IMR-90 (cell line): ENCODE data around the gene GPR161. TPM values are rescaled to one million over a fixed set of nuclear protein-coding genes. Genes with fewer than 3 reads are reported as not detected.

Source experiments
- ATAC-seq: fragments of 200-7000 bp; cut with Tn5 transposase; 2 replicates; pipeline ENCODE4 v1.9.1; 2020; ENCODE audit warnings: low read depth, mild to moderate bottlenecking, moderate library complexity
- BruUV-seq: library from RNA; stranded (reverse); fragments of 400-500 nt; replicated peaks from 2 replicates; lab custom pipeline; 2021; lab: Mats Ljungman, UMichigan
- CTCF ChIA-PET: fragments of 300-600 bp; formaldehyde crosslinking; extraction: SDS; loops from one replicate; lab custom pipeline; 2021; ENCODE audit warnings: antibody characterized with exemption; lab: Yijun Ruan, JAX
- POLR2A ChIA-PET: fragments of 300-600 bp; sonication (Branson Sonifier 250); formaldehyde crosslinking; loops from one replicate; lab custom pipeline; 2022; ENCODE audit warnings: antibody characterized with exemption; ENCODE audit not compliant: unreplicated experiment; lab: Charles Lee
- DNase-seq: peaks from one replicate; pipeline ENCODE4 v3.0.0; 2013
- H2AFZ ChIP-seq: replicated peaks from 2 replicates; pipeline ENCODE3; 2013; ENCODE audit warnings: low read length, mild to moderate bottlenecking; ENCODE audit not compliant: poor library complexity
- H2AK5ac ChIP-seq: 2 replicates; pipeline ENCODE4 v1.6.1; 2013; ENCODE audit warnings: low read depth, low read length, inconsistent platforms
- H2AK9ac ChIP-seq: replicated peaks from 2 replicates; pipeline ENCODE3; 2013; ENCODE audit warnings: mild to moderate bottlenecking, low read depth, low read length, moderate library complexity; ENCODE audit not compliant: poor library complexity
- H2BK120ac ChIP-seq: 2 replicates; pipeline ENCODE4 v1.6.1; 2013; ENCODE audit warnings: low read depth, low read length, inconsistent platforms
- H2BK15ac ChIP-seq: 3 replicates; pipeline ENCODE4 v1.6.1; 2013; ENCODE audit warnings: low read depth, low read length, inconsistent platforms
- H2BK20ac ChIP-seq: 2 replicates; pipeline ENCODE4 v1.6.1; 2013; ENCODE audit warnings: low read depth, mild to moderate bottlenecking, inconsistent platforms, low read length, moderate library complexity
- H2BK5ac ChIP-seq: 2 replicates; pipeline ENCODE4 v1.6.1; 2013; ENCODE audit warnings: mild to moderate bottlenecking, low read depth, low read length, inconsistent platforms; ENCODE audit not compliant: poor library complexity, severe bottlenecking
- H3K14ac ChIP-seq: replicated peaks from 2 replicates; pipeline ENCODE4 v1.6.1; 2013; ENCODE audit warnings: low read depth, low read length, inconsistent platforms
- H3K18ac ChIP-seq: 2 replicates; pipeline ENCODE4 v1.6.1; 2013; ENCODE audit warnings: low read depth, low read length, control low read depth
- H3K23ac ChIP-seq: 2 replicates; pipeline ENCODE4 v1.6.1; 2013; ENCODE audit warnings: low read depth, low read length, inconsistent platforms
- H3K27ac ChIP-seq: 2 replicates; pipeline ENCODE4 v1.5.1; 2013; ENCODE audit warnings: mild to moderate bottlenecking, control low read depth, low read length; ENCODE audit not compliant: insufficient read depth
- H3K27me3 ChIP-seq: 2 replicates; pipeline ENCODE4 v1.6.1; 2013; ENCODE audit warnings: low read length; ENCODE audit not compliant: control insufficient read depth, insufficient read depth
- H3K36me3 ChIP-seq: 2 replicates; pipeline ENCODE4 v1.6.1; 2013; ENCODE audit warnings: low read length, mixed read lengths; ENCODE audit not compliant: control insufficient read depth, insufficient read depth
- H3K4ac ChIP-seq: 2 replicates; pipeline ENCODE4 v1.6.1; 2013; ENCODE audit warnings: low read depth, low read length, inconsistent platforms
- H3K4me1 ChIP-seq: 2 replicates; pipeline ENCODE4 v1.6.1; 2013; ENCODE audit warnings: low read length, mixed read lengths; ENCODE audit not compliant: control insufficient read depth, insufficient read depth
- H3K4me2 ChIP-seq: 2 replicates; pipeline ENCODE4 v1.6.1; 2013; ENCODE audit warnings: low read depth, mild to moderate bottlenecking, control low read depth, low read length, moderate library complexity
- H3K4me3 ChIP-seq: 2 replicates; pipeline ENCODE4 v1.5.1; 2013; ENCODE audit warnings: low read depth, mild to moderate bottlenecking, control low read depth, low read length, moderate library complexity; ENCODE audit not compliant: insufficient read depth
- H3K56ac ChIP-seq: 2 replicates; pipeline ENCODE4 v1.6.1; 2013; ENCODE audit warnings: low read length, inconsistent platforms; ENCODE audit not compliant: insufficient read depth; ENCODE audit errors: extremely low read depth
- H3K79me1 ChIP-seq, 2 experiments: 2 replicates each; pipeline ENCODE4 v1.6.1; 2013; ENCODE audit warnings: low read length in 2 of 2, inconsistent platforms in 1 of 2, low read depth in 1 of 2
- H3K9ac ChIP-seq: 2 replicates; pipeline ENCODE4 v1.6.1; 2013; ENCODE audit warnings: low read depth, low read length, control low read depth
- H3K9me1 ChIP-seq: 2 replicates; pipeline ENCODE4 v1.6.1; 2013; ENCODE audit warnings: low read length, inconsistent platforms; ENCODE audit not compliant: insufficient read depth
- H3K9me3 ChIP-seq: 2 replicates; pipeline ENCODE4 v1.6.1; 2013; ENCODE audit warnings: low read length; ENCODE audit not compliant: control insufficient read depth, insufficient read depth
- H4K20me1 ChIP-seq: 2 replicates; pipeline ENCODE4 v1.6.1; 2013; ENCODE audit warnings: low read length, inconsistent platforms; ENCODE audit not compliant: insufficient read depth
- H4K5ac ChIP-seq: 2 replicates; pipeline ENCODE4 v1.6.1; 2013; ENCODE audit warnings: mild to moderate bottlenecking, low read depth, low read length, control low read depth
- H4K8ac ChIP-seq, 2 experiments: 2 replicates each; pipeline ENCODE4 v1.6.1; 2013; ENCODE audit warnings: low read depth in 2 of 2, low read length in 2 of 2, control low read depth in 1 of 2, inconsistent platforms in 1 of 2
- H4K91ac ChIP-seq: 2 replicates; pipeline ENCODE4 v1.6.1; 2013; ENCODE audit warnings: low read depth, low read length, inconsistent platforms; ENCODE audit not compliant: insufficient read depth
- CEBPB ChIP-seq: IDR thresholded peaks from 2 replicates; pipeline ENCODE4 v1.6.1; 2012; ENCODE audit warnings: low read depth, low read length, improper control_type of control experiment
- CHD1 ChIP-seq: IDR thresholded peaks from 2 replicates; pipeline ENCODE4 v1.6.1; 2012; ENCODE audit warnings: low read depth, low read length, improper control_type of control experiment
- CTCF ChIP-seq: conservative IDR thresholded peaks from 2 replicates; pipeline ENCODE4 v1.5.1; 2012; ENCODE audit warnings: mild to moderate bottlenecking, low read depth, low read length, improper control_type of control experiment
- ELK1 ChIP-seq: fragments of 150-350 bp; IDR thresholded peaks from 2 replicates; pipeline ENCODE4 v1.6.1; 2016; ENCODE audit warnings: low read depth, mild to moderate bottlenecking, low read length, moderate library complexity, borderline replicate concordance
- FOS ChIP-seq: fragments of 150-350 bp; IDR thresholded peaks from 2 replicates; pipeline ENCODE4 v1.6.1; 2016; ENCODE audit warnings: low read depth, low read length
- POLR2A ChIP-seq: IDR thresholded peaks from 2 replicates; pipeline ENCODE4 v1.6.1; 2012; ENCODE audit warnings: mild to moderate bottlenecking, low read depth, low read length
- RCOR1 ChIP-seq: IDR thresholded peaks from 2 replicates; pipeline ENCODE4 v1.6.1; 2012; ENCODE audit warnings: mild to moderate bottlenecking, low read length, improper control_type of control experiment; ENCODE audit not compliant: insufficient replicate concordance
- RFX5 ChIP-seq: IDR thresholded peaks from 2 replicates; pipeline ENCODE4 v1.8.0; 2012; ENCODE audit warnings: low read depth, mild to moderate bottlenecking, low read length, moderate library complexity
- WGBS, 2 experiments: methylation state at CpG; one replicate each; pipeline versions ENCODE4 v1.1.5 to v1.1.7; 2013; ENCODE audit warnings: missing lambda C conversion rate in 2 of 2; ENCODE audit not compliant: insufficient read length in 1 of 2; ENCODE audit errors: extremely low coverage in 2 of 2; 5-methylcytosine and 5-hydroxymethylcytosine counted together
- dilution Hi-C: fragments of 300-500 bp; cut with HindIII; formaldehyde crosslinking; loops from one replicate; pipeline ENCODE4 v1.14.3; 2018; ENCODE audit warnings: low sequenced_read_pairs; ENCODE audit not compliant: unreplicated experiment
- in situ Hi-C: fragments of 300-500 bp; cut with MboI; formaldehyde crosslinking; loops from 3 replicates; pipeline ENCODE4 v1.14.3; 2019; ENCODE audit warnings: low sequenced_read_pairs, inconsistent platforms, mixed read lengths
- intact Hi-C: fragments of 100-400 bp; cut with micrococcal nuclease; formaldehyde crosslinking; loops from 2 replicates; pipeline ENCODE4 v1.10.0; 2022
- polyA plus RNA-seq, 3 experiments: library from polyadenylated mRNA; depleted of rRNA; stranded (reverse); fragments of >200 nt; gene quantifications; 2 replicates each; pipeline ENCODE4 v1.2.3, GENCODE V29; 2012; ENCODE audit warnings: low replicate concordance in 1 of 3
- total RNA-seq: library from RNA; depleted of rRNA; stranded (reverse); fragments of >200 nt; gene quantifications from 2 replicates; pipeline ENCODE4 v1.2.3, GENCODE V29; 2012

The GPR161 gene
- total and polyA plus RNA-seq, 2 of the 4 experiments (the other 2 are of a cell fraction): 12.5 to 13.3 TPM

GRCh38 chr1:168057921-168058320 lies 78.8 kb downstream of the GPR161 start:
- Histone ChIP-seq H3K9me1 (no peaks in the 10 kb centered on the region), H3K36me3 (0 out of 2 replicates have a peak, but pooled peaks cover 2% of the 10 kb centered on the region), H3K27me3 (no peaks in the 10 kb centered on the region), H3K27ac (no peak overlapping the region), H3K79me1 (peaks cover 12 to 20% of the 10 kb centered on the region in 2 experiments; a peak in 3 of 4 replicates), H2BK120ac (no peak overlapping the region), H4K20me1 (no peaks in the 10 kb centered on the region), H2AK5ac (no peak overlapping the region), H3K9me3 (no peaks in the 10 kb centered on the region), H4K91ac (no peak overlapping the region), H2AK9ac (no peak overlapping the region), H4K8ac (no peak overlapping the region), H2BK5ac (no peak overlapping the region), H2BK15ac (no peak overlapping the region), H3K23ac (no peak overlapping the region), H3K4me2 (no peak overlapping the region), H3K56ac (no peak overlapping the region), H3K4me3 (no peak overlapping the region), H3K9ac (no peak overlapping the region), H3K18ac (no peak overlapping the region), H3K14ac (no peak overlapping the region), H3K4ac (no peak overlapping the region), H2AFZ (no peak overlapping the region), H3K4me1 (no peaks in the 10 kb centered on the region), H4K5ac (no peak overlapping the region), H2BK20ac (no peak overlapping the region)
- in situ Hi-C loops (no loop called here), intact Hi-C loops (loop anchor here (10.0 kb wide), 1 partner anchor 53 kb away; no protein-coding TSS in a partner anchor), dilution Hi-C loops (no loop called here)
- ATAC-seq: peak; percentile 69
- TF ChIP-seq RFX5 (no peak), POLR2A (no peak), CTCF (no peak), RCOR1 (no peak), ELK1 (no peak), CHD1 (no peak), FOS (peak; percentile 57; the same call in 1 of the 2 replicates), CEBPB (peak; percentile 93)
- ChIA-PET CTCF (no interaction called here), POLR2A (no interaction called here)
- peak; percentile 63 for DNase-seq
- WGBS, 2 experiments: no CpG with 5 or more reads among the region's 2 CpGs
- BruUV-seq: no TSS peak
